H1 (cell line): ENCODE results near the gene SRP9. TPM values are rescaled to one million over a fixed set of nuclear protein-coding genes. Genes with fewer than 3 reads are reported as not detected.

Experiments used
- CTCF ChIA-PET: fragments of 300-600 bp; sonication (Branson Sonifier 250); formaldehyde crosslinking; loops from one replicate; lab custom pipeline; 2021; ENCODE audit not compliant: partially characterized antibody; lab: Charles Lee
- POLR2A ChIA-PET: fragments of 300-600 bp; sonication (Branson Sonifier 250); formaldehyde crosslinking; loops from one replicate; lab custom pipeline; 2021; ENCODE audit warnings: inconsistent platforms; ENCODE audit not compliant: partially characterized antibody; lab: Charles Lee
- DNase-seq, 2 experiments: peaks; one replicate each; pipeline versions ENCODE4 v3.0.0 to v3.0.0-alpha.2; 2010 to 2022; ENCODE audit warnings: low spot score in 2 of 2, low read depth in 1 of 2, mixed read lengths in 1 of 2
- FAIRE-seq: peaks from 2 replicates; lab custom pipeline; 2011; peaks lifted over from hg19 to GRCh38; lab: Jason Lieb, UNC
- H2AFZ ChIP-seq: 2 replicates; pipeline ENCODE4 v1.8.1; 2012; ENCODE audit warnings: low read length, inconsistent platforms
- H2AK5ac ChIP-seq: 2 replicates; pipeline ENCODE4 v1.6.1; 2013; ENCODE audit warnings: low read depth, low read length
- H2BK120ac ChIP-seq: replicated peaks from 2 replicates; pipeline ENCODE3; 2013; ENCODE audit warnings: low read depth, low read length, inconsistent platforms
- H2BK12ac ChIP-seq: 2 replicates; pipeline ENCODE4 v1.6.1; 2013; ENCODE audit warnings: low read depth, low read length
- H2BK15ac ChIP-seq: 2 replicates; pipeline ENCODE4 v1.6.1; 2013; ENCODE audit warnings: low read length
- H2BK20ac ChIP-seq: 2 replicates; pipeline ENCODE4 v1.6.1; 2013; ENCODE audit warnings: low read length
- H2BK5ac ChIP-seq: 2 replicates; pipeline ENCODE4 v1.6.1; 2013; ENCODE audit warnings: low read depth, low read length
- H3K14ac ChIP-seq: 2 replicates; pipeline ENCODE4 v1.6.1; 2013; ENCODE audit warnings: inconsistent platforms; ENCODE audit not compliant: insufficient read length
- H3K18ac ChIP-seq: 2 replicates; pipeline ENCODE4 v1.6.1; 2013; ENCODE audit warnings: low read length; ENCODE audit errors: extremely low read depth
- H3K23ac ChIP-seq: 2 replicates; pipeline ENCODE4 v1.6.1; 2013; ENCODE audit warnings: inconsistent platforms; ENCODE audit not compliant: insufficient read length
- H3K23me2 ChIP-seq: 2 replicates; pipeline ENCODE4 v1.6.1; 2013; ENCODE audit warnings: low read depth, low read length
- H3K27ac ChIP-seq: 2 replicates; pipeline ENCODE4 v1.6.1; 2011; ENCODE audit warnings: low read depth, low read length, inconsistent platforms
- H3K27me3 ChIP-seq, 4 experiments: replicated peaks in 1 of 4; 1 replicate in 1 of 4; 2 replicates in 3 of 4; pipeline versions ENCODE4 v1.6.1 to v1.8.1; 2011 to 2013; ENCODE audit warnings: low read length in 3 of 4, mild to moderate bottlenecking in 3 of 4, inconsistent platforms in 2 of 4, mixed read lengths in 2 of 4, moderate library complexity in 1 of 4; ENCODE audit not compliant: control insufficient read depth in 3 of 4, insufficient read depth in 3 of 4; ENCODE audit errors: extremely low read depth in 1 of 4
- H3K36me3 ChIP-seq, 4 experiments: 2 replicates each; pipeline versions ENCODE4 v1.6.1 to v1.8.1; 2011 to 2013; ENCODE audit warnings: mild to moderate bottlenecking in 4 of 4, low read length in 3 of 4, moderate library complexity in 2 of 4, control low read depth in 1 of 4, inconsistent platforms in 1 of 4; ENCODE audit not compliant: insufficient read depth in 4 of 4, control insufficient read depth in 2 of 4
- H3K4ac ChIP-seq: replicated peaks from 2 replicates; pipeline ENCODE3; 2013; ENCODE audit warnings: low read length, low read depth, mixed read lengths, inconsistent platforms; ENCODE audit not compliant: insufficient read length
- H3K4me1 ChIP-seq, 4 experiments: replicated peaks in 1 of 4; 1 replicate in 1 of 4; 2 replicates in 3 of 4; pipeline versions ENCODE4 v1.6.1 to v1.8.1; 2011 to 2013; ENCODE audit warnings: low read length in 3 of 4, inconsistent platforms in 2 of 4, mixed read lengths in 1 of 4; ENCODE audit not compliant: insufficient read depth in 4 of 4, control insufficient read depth in 3 of 4
- H3K4me2 ChIP-seq, 2 experiments: 2 replicates each; pipeline versions ENCODE4 v1.6.1 to v1.8.1; 2011 to 2013; ENCODE audit warnings: low read depth in 2 of 2, low read length in 2 of 2, control low read depth in 1 of 2, inconsistent platforms in 1 of 2, mild to moderate bottlenecking in 1 of 2; ENCODE audit not compliant: insufficient read depth in 1 of 2
- H3K4me3 ChIP-seq, 4 experiments: fragments of 200-600, 300-600 bp in 1 of 4; sonication (generic), shearing (Covaris generic), sonication (Bioruptor Twin) in 1 of 4; 2 replicates each; pipeline versions ENCODE4 v1.5.1 to v1.8.1; 2011 to 2016; ENCODE audit warnings: low read length in 4 of 4, low read depth in 3 of 4, control low read depth in 2 of 4, inconsistent platforms in 2 of 4, mild to moderate bottlenecking in 2 of 4, mixed read lengths in 1 of 4, moderate library complexity in 1 of 4; ENCODE audit not compliant: insufficient read depth in 2 of 4; ENCODE audit errors: extremely low read depth in 1 of 4
- H3K56ac ChIP-seq: replicated peaks from 2 replicates; pipeline ENCODE3; 2013; ENCODE audit warnings: low read depth, mild to moderate bottlenecking, mixed read lengths, low read length, inconsistent platforms; ENCODE audit not compliant: insufficient read length
- H3K79me1 ChIP-seq: 2 replicates; pipeline ENCODE4 v1.6.1; 2013; ENCODE audit warnings: low read depth, low read length, control low read depth
- H3K79me2 ChIP-seq, 2 experiments: 2 replicates each; pipeline versions ENCODE4 v1.6.1 to v1.8.1; 2012 to 2013; ENCODE audit warnings: low read length in 2 of 2, mild to moderate bottlenecking in 2 of 2, inconsistent platforms in 1 of 2; ENCODE audit not compliant: insufficient read depth in 2 of 2, control insufficient read depth in 1 of 2
- H3K9ac ChIP-seq, 4 experiments: replicated peaks in 1 of 4; 1 replicate in 1 of 4; 2 replicates in 3 of 4; pipeline versions ENCODE4 v1.6.1 to v1.8.1; 2011 to 2013; ENCODE audit warnings: low read depth in 3 of 4, low read length in 3 of 4, control low read depth in 2 of 4, mild to moderate bottlenecking in 2 of 4, moderate library complexity in 2 of 4, inconsistent platforms in 1 of 4; ENCODE audit errors: extremely low read depth in 1 of 4
- H3K9me3 ChIP-seq, 2 experiments: 2 replicates each; pipeline versions ENCODE4 v1.6.1 to v1.8.1; 2012 to 2013; ENCODE audit warnings: mild to moderate bottlenecking in 2 of 2, moderate library complexity in 2 of 2, control low read depth in 1 of 2, inconsistent platforms in 1 of 2, low read depth in 1 of 2, low read length in 1 of 2, mixed read lengths in 1 of 2; ENCODE audit not compliant: insufficient read depth in 2 of 2
- H4K20me1 ChIP-seq, 2 experiments: replicated peaks in 1 of 2; 2 replicates each; pipeline versions ENCODE3 to v1.8.1; 2011 to 2013; ENCODE audit warnings: inconsistent platforms in 2 of 2, low read length in 2 of 2, mild to moderate bottlenecking in 1 of 2; ENCODE audit not compliant: insufficient read depth in 2 of 2, control insufficient read depth in 1 of 2
- H4K5ac ChIP-seq: 2 replicates; pipeline ENCODE4 v1.6.1; 2013; ENCODE audit warnings: low read length, low read depth, mixed read lengths, inconsistent platforms; ENCODE audit not compliant: insufficient read length
- H4K8ac ChIP-seq: 2 replicates; pipeline ENCODE4 v1.8.0; 2013; ENCODE audit warnings: mild to moderate bottlenecking, moderate library complexity, low read length, inconsistent platforms; ENCODE audit not compliant: insufficient read depth; ENCODE audit errors: extremely low read depth
- H4K91ac ChIP-seq: replicated peaks from 2 replicates; pipeline ENCODE3; 2013; ENCODE audit warnings: low read length, mixed read lengths, inconsistent platforms; ENCODE audit not compliant: insufficient read length
- BCL11A ChIP-seq, 2 experiments: IDR thresholded peaks; one replicate each; pipeline ENCODE4 v1.6.1; 2011; ENCODE audit warnings: low read depth in 2 of 2, low read length in 2 of 2, mild to moderate bottlenecking in 2 of 2
- BRCA1 ChIP-seq: IDR thresholded peaks from 2 replicates; pipeline ENCODE4 v1.6.1; 2012; ENCODE audit warnings: low read depth, low read length, improper control_type of control experiment
- CBX8 ChIP-seq: fragments of 300-800, 300-1000 bp; sonication (generic); IDR thresholded peaks from 2 replicates; pipeline ENCODE4 v1.7.1; 2016; ENCODE audit warnings: low read depth, low read length, borderline replicate concordance
- CHD2 ChIP-seq: IDR thresholded peaks from 2 replicates; pipeline ENCODE4 v1.6.1; 2012; ENCODE audit warnings: low read length, improper control_type of control experiment
- EZH2 ChIP-seq: fragments of 200-600 bp; sonication (generic); IDR thresholded peaks from 2 replicates; pipeline ENCODE4 v1.7.1; 2012; ENCODE audit warnings: low read depth, mild to moderate bottlenecking, moderate library complexity, low read length, inconsistent platforms; ENCODE audit not compliant: severe bottlenecking
- HDAC2 ChIP-seq, 2 experiments: fragments of 300-600 bp in 1 of 2; sonication (generic) in 1 of 2; IDR thresholded peaks; 2 replicates each; pipeline ENCODE4 v1.6.1; 2011 to 2012; ENCODE audit warnings: low read depth in 2 of 2, low read length in 2 of 2, mild to moderate bottlenecking in 2 of 2, moderate library complexity in 2 of 2, borderline replicate concordance in 1 of 2, inconsistent platforms in 1 of 2
- JUN ChIP-seq: IDR thresholded peaks from 2 replicates; pipeline ENCODE4 v1.6.1; 2011; ENCODE audit warnings: low read depth, mild to moderate bottlenecking, improper control_type of control experiment, low read length
- NANOG ChIP-seq: IDR thresholded peaks from 2 replicates; pipeline ENCODE4 v1.6.1; 2011; ENCODE audit warnings: low read length, low read depth, mild to moderate bottlenecking, inconsistent platforms; ENCODE audit not compliant: insufficient read depth, poor library complexity, severe bottlenecking
- RAD21 ChIP-seq, 2 experiments: IDR thresholded peaks in 1 of 2; conservative IDR thresholded peaks in 1 of 2; 2 replicates each; pipeline ENCODE4 v1.6.1; 2011; ENCODE audit warnings: low read depth in 2 of 2, low read length in 2 of 2, improper control_type of control experiment in 1 of 2, inconsistent platforms in 1 of 2, mild to moderate bottlenecking in 1 of 2, moderate library complexity in 1 of 2
- RFX5 ChIP-seq: IDR thresholded peaks from 2 replicates; pipeline ENCODE4 v1.6.1; 2011; ENCODE audit warnings: low read depth, low read length, improper control_type of control experiment, borderline replicate concordance
- SAP30 ChIP-seq: fragments of 300-600 bp; sonication (generic); IDR thresholded peaks from 2 replicates; pipeline ENCODE4 v1.7.1; 2012; ENCODE audit warnings: low read length, moderate library complexity, mild to moderate bottlenecking, inconsistent platforms; ENCODE audit not compliant: insufficient read depth, insufficient replicate concordance
- SIRT6 ChIP-seq: IDR thresholded peaks from one replicate; pipeline ENCODE4 v1.7.1; 2012; ENCODE audit warnings: low read length, inconsistent platforms
- TEAD4 ChIP-seq: IDR thresholded peaks from 2 replicates; pipeline ENCODE4 v1.6.1; 2012; ENCODE audit warnings: low read depth, low read length, inconsistent platforms, mixed read lengths
- WGBS, 2 experiments: shearing (Covaris generic) in 1 of 2; methylation state at CpG; one replicate each; pipeline versions ENCODE4 v1.1.6 to v1.1.7; 2013 to 2015; ENCODE audit warnings: low lambda C conversion rate in 2 of 2, mixed read lengths in 2 of 2, inconsistent platforms in 1 of 2, low coverage in 1 of 2, missing lambda C conversion rate in 1 of 2; ENCODE audit not compliant: insufficient replicate concordance in 2 of 2, insufficient coverage in 1 of 2, insufficient read length in 1 of 2; ENCODE audit errors: extremely low coverage in 1 of 2, missing lambda C conversion rate in 1 of 2; 5-methylcytosine and 5-hydroxymethylcytosine counted together
- polyA plus RNA-seq, 7 experiments: library from polyadenylated mRNA; depleted of rRNA in 3 of 7; stranded (reverse) in 5 of 7; unstranded in 2 of 7; fragments of >200 nt in 5 of 7; fragments of 200-250 nt in 2 of 7; gene quantifications; 1 replicate in 5 of 7; 2 replicates in 1 of 7; 4 replicates in 1 of 7; pipeline versions ENCODE4 v1.2.1 to v1.2.3, GENCODE V29; 2011 to 2013; ENCODE audit warnings: missing spikeins in 2 of 7, mixed read lengths in 2 of 7
- total RNA-seq: library from RNA; stranded (reverse); fragmentation: NEBNext Ultra II Directional; extraction: Animal tissue kit (Norgen Biotek cat#: 25700); gene quantifications from 2 replicates; pipeline ENCODE4 v1.2.1, GENCODE V29; 2021

Gene SRP9
- total and polyA plus RNA-seq, 2 of the 8 experiments (the other 6 are each of a cell fraction or from before 2014, with no cell fraction given): 446 to 572 TPM

DNA sequence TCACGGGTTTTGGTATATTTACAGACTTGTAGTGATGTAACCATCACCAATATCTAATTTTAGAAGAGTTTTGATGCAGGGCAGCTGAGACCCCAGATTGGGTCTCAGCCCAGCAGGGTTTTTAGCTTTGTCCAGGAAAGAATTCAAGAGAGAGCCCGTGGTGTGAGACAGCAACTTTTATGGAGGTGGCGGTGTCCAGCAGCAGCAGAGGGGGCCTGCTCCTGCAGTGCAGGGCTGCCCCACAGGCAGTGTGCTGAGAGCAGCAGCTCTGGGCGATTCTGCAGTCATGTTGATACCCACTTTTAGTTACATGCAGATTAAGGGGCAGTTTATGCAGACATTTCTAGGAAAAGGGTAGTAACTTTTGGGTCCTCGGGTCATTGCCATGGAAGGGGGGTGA lies 30.5 kb downstream of the SRP9 start:
- no peak overlapping the region for H2BK5ac ChIP-seq
- H3K27ac ChIP-seq: no peak overlapping the region
- no peak overlapping the region for H2BK120ac ChIP-seq
- no peak overlapping the region for H2AFZ ChIP-seq
- H3K4me3 ChIP-seq: no peak overlapping the region
- DNase-seq (peak in 1 of 2 experiments; percentile 32), FAIRE-seq (no peak)
- peaks cover 4% of the 10 kb centered on the region; the same call in 1 of the 2 replicates for H3K23me2 ChIP-seq
- H4K8ac ChIP-seq: no peak overlapping the region
- no peaks in the 10 kb centered on the region for H3K36me3 ChIP-seq
- H3K9ac ChIP-seq: no peak overlapping the region
- CTCF ChIA-PET: interaction anchor here (1.1 to 8.4 kb wide), 11 partner anchors 15 to 332 kb away, joined by 3 to 50 read pairs (median 6); partner anchors contain the start of gene SRP9
- H3K27me3 ChIP-seq: peaks cover 0 to 4% (median 0%) of the 10 kb centered on the region in 4 experiments; a peak in 1 of 7 replicates
- no peak overlapping the region for H4K91ac ChIP-seq
- no peak overlapping the region for H3K4me2 ChIP-seq
- H3K18ac ChIP-seq: no peak overlapping the region
- H2BK12ac ChIP-seq: 0 out of 2 replicates have a peak overlapping the region, but pooled peaks have one; percentile 11
- peaks cover 4 to 11% (median 8%) of the 10 kb centered on the region in 4 experiments for H3K4me1 ChIP-seq
- peaks cover 0 to 9% of the 10 kb centered on the region in 2 experiments; a peak in 1 of 4 replicates for H3K79me2 ChIP-seq
- H2AK5ac ChIP-seq: no peak overlapping the region
- H2BK20ac ChIP-seq: no peak overlapping the region
- no peak overlapping the region for H2BK15ac ChIP-seq
- POLR2A ChIA-PET: interaction anchor here (1.3 to 13.3 kb wide), 3 partner anchors 16 to 254 kb away, joined by 4 to 166 read pairs (median 11); partner anchors contain the start of genes H3-3A and SRP9
- H3K4ac ChIP-seq: no peak overlapping the region
- no peak overlapping the region for H4K5ac ChIP-seq
- no peak overlapping the region for H3K23ac ChIP-seq
- no peaks in the 10 kb centered on the region for H3K9me3 ChIP-seq
- WGBS, 2 experiments: 80% methylated on average over 5 of the region's 5 CpGs; no CpG with 5 or more reads in 1 of the 2 experiments
- no peak overlapping the region for H3K56ac ChIP-seq
- peaks cover 0 to 2% of the 10 kb centered on the region in 2 experiments for H4K20me1 ChIP-seq
- H3K14ac ChIP-seq: no peak overlapping the region
- 0 out of 2 replicates have a peak, but pooled peaks cover 6% of the 10 kb centered on the region for H3K79me1 ChIP-seq
- no peak for TF ChIP-seq BCL11A (IDR thresholded peaks at IDR 0.05; ENCODE audit: low read depth in 2 of 2, low read length in 2 of 2)
- no peak for TF ChIP-seq EZH2
- no peak for TF ChIP-seq RFX5
- no peak for TF ChIP-seq CHD2
- no peak for TF ChIP-seq RAD21 (IDR thresholded peaks at IDR 0.05 in 1 of 2, conservative IDR thresholded peaks at IDR 0.05 in 1 of 2; ENCODE audit: low read depth in 2 of 2, low read length in 2 of 2)
- no peak for TF ChIP-seq BRCA1
- no peak for TF ChIP-seq CBX8
- no peak for TF ChIP-seq JUN
- no peak for TF ChIP-seq HDAC2 (IDR thresholded peaks at IDR 0.05; ENCODE audit: borderline replicate concordance in 1 of 2, low read depth in 2 of 2, low read length in 2 of 2)
- no peak for TF ChIP-seq SAP30
- TF ChIP-seq NANOG: no peak
- no peak for TF ChIP-seq TEAD4
- no peak for TF ChIP-seq SIRT6
